Measurements from ENCODE around the gene QPCT.

QPCT gene

GRCh38 chr2:37418956-37419355 lies 74.5 kb downstream of the QPCT start:
- no peak overlapping the region for H3K27ac ChIP-seq (ENCODE audit: low read depth, low read length)
- no peaks in the 10 kb centered on the region for H3K36me3 ChIP-seq (ENCODE audit: control insufficient read depth in 5 of 5, insufficient read depth in 5 of 5, low read length in 5 of 5)
- no peak overlapping the region for H3K9ac ChIP-seq (ENCODE audit: low read length in 5 of 5)

DNA sequence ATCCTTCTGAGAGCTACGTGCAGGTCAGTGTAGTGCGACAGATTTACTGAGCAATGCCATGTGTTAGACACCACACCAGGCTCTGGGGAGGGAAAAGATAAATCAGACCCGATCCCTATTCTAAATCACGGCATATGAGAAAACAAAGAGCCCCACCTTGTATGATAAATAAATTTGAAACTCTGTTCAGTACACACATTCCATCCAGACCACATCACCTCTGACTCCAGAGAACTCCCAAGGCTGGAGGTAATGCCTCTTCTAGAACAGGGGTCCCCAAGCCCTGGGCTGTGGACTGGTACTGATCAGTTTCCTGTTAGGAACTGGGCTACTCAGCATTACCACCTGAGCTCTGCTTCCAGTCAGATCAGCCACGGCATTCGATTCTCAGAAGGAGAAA lies 77.3 kb downstream of the QPCT start:
- no peak overlapping the region for H3K27ac ChIP-seq (ENCODE audit: low read depth, low read length)
- H3K4me3 ChIP-seq (ENCODE audit: low read depth in 1 of 5, low read length in 5 of 5), result no peak overlapping the region
- no peaks in the 10 kb centered on the region for H3K9me3 ChIP-seq (ENCODE audit: control insufficient read depth in 5 of 5, low read length in 5 of 5)
- H3K9ac ChIP-seq (ENCODE audit: low read length in 5 of 5), result no peak overlapping the region
- H3K4me1 ChIP-seq (ENCODE audit: control insufficient read depth in 5 of 5, insufficient read depth in 5 of 5, low read length in 5 of 5), result no peaks in the 10 kb centered on the region
- H3K27me3 ChIP-seq (ENCODE audit: control insufficient read depth in 5 of 5, insufficient read depth in 4 of 5, low read length in 5 of 5), result no peaks in the 10 kb centered on the region
- H3K36me3 ChIP-seq (ENCODE audit: control insufficient read depth in 5 of 5, insufficient read depth in 5 of 5, low read length in 5 of 5), result no peaks in the 10 kb centered on the region

More at GRCh38 chr2:37418956-37419355, 74.5 kb downstream of the QPCT start:
- H3K4me3 ChIP-seq (ENCODE audit: low read depth in 1 of 5, low read length in 5 of 5), result no peak overlapping the region
- H3K4me1 ChIP-seq (ENCODE audit: control insufficient read depth in 5 of 5, insufficient read depth in 5 of 5, low read length in 5 of 5), result peaks cover 0 to 8% (median 3%) of the 10 kb centered on the region in 5 donors
- H3K27me3 ChIP-seq (ENCODE audit: control insufficient read depth in 5 of 5, insufficient read depth in 4 of 5, low read length in 5 of 5), result no peaks in the 10 kb centered on the region
- no peaks in the 10 kb centered on the region for H3K9me3 ChIP-seq (ENCODE audit: control insufficient read depth in 5 of 5, low read length in 5 of 5)

DNA sequence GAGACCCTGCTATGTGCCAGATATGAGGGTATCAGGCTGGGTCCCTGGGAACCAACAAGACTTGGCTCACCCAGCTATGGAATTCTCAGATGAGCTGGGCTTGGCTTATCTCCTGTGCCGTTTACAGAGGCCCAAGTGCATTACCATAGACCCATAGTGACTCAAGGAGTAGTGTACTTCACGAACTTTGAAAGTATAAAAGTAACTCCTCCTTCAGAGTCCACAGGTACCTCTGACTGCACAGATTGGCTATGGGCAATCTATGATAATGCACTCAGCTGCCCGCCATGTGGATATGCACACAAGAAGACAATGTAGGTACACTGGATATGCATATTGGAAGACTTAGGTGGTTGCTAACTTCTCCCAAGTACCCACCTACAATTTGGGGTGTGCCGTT lies 78.4 kb downstream of the QPCT start:
- Histone ChIP-seq H3K9me3 (ENCODE audit: control insufficient read depth in 5 of 5, low read length in 5 of 5) (no peaks in the 10 kb centered on the region), H3K4me1 (ENCODE audit: control insufficient read depth in 5 of 5, insufficient read depth in 5 of 5, low read length in 5 of 5) (no peaks in the 10 kb centered on the region), H3K4me3 (ENCODE audit: low read depth in 1 of 5, low read length in 5 of 5) (no peak overlapping the region), H3K36me3 (ENCODE audit: control insufficient read depth in 5 of 5, insufficient read depth in 5 of 5, low read length in 5 of 5) (no peaks in the 10 kb centered on the region), H3K27ac (ENCODE audit: low read depth, low read length) (no peak overlapping the region), H3K27me3 (ENCODE audit: control insufficient read depth in 5 of 5, insufficient read depth in 4 of 5, low read length in 5 of 5) (no peaks in the 10 kb centered on the region), H3K9ac (ENCODE audit: low read length in 5 of 5) (no peak overlapping the region)

Data from subcutaneous abdominal adipose tissue (tissue), 5 donors.